HepG2 (cell line): ENCODE results near the gene RSPH9. TPM values are rescaled to one million over a fixed set of nuclear protein-coding genes. Genes with fewer than 3 reads are reported as not detected.
A peak's percentile ranks its signal among the peaks of the same experiment; 100 is the strongest.

ENCODE experiments used
- ATF1 ChIP-seq: IDR thresholded peaks from 2 replicates; pipeline ENCODE4 v1.6.1; 2016; ENCODE audit warnings: mild to moderate bottlenecking, control low read depth
- ATF4 ChIP-seq, 2 experiments: fragments of 450-650 bp in 1 of 2; sonication (generic) in 1 of 2; formaldehyde crosslinking; IDR thresholded peaks; 2 replicates each; pipeline versions ENCODE4 v1.5.0 to v1.8.0; 2020 to 2022; ENCODE audit warnings: mild to moderate bottlenecking in 1 of 2, missing genetic modification reagents in 1 of 2
- EZH2 ChIP-seq: conservative IDR thresholded peaks from 2 replicates; pipeline ENCODE4 v1.6.1; 2012; ENCODE audit warnings: mild to moderate bottlenecking, low read depth, low read length, moderate library complexity
- HMGXB3 ChIP-seq: sonication (generic); formaldehyde crosslinking; IDR thresholded peaks from 2 replicates; pipeline ENCODE4 v1.4.0; 2020; ENCODE audit warnings: missing genetic modification reagents, borderline replicate concordance
- ISL2 ChIP-seq: sonication (generic); formaldehyde crosslinking; IDR thresholded peaks from 2 replicates; pipeline ENCODE4 v1.5.0; 2020; ENCODE audit warnings: missing genetic modification reagents
- MED8 ChIP-seq: sonication (generic); formaldehyde crosslinking; IDR thresholded peaks from 2 replicates; pipeline ENCODE4 v1.8.1; 2023; ENCODE audit warnings: mild to moderate bottlenecking, missing genetic modification reagents; ENCODE audit not compliant: insufficient replicate concordance
- PRMT3 ChIP-seq: sonication (generic); formaldehyde crosslinking; IDR thresholded peaks from 2 replicates; pipeline ENCODE4 v1.8.1; 2022; ENCODE audit warnings: low read depth, mild to moderate bottlenecking, moderate library complexity, missing genetic modification reagents, borderline replicate concordance
- SALL2 ChIP-seq: sonication (generic); formaldehyde crosslinking; IDR thresholded peaks from 2 replicates; pipeline ENCODE4 v1.8.1; 2023; ENCODE audit warnings: mild to moderate bottlenecking, missing genetic modification reagents, inconsistent platforms
- SP2 ChIP-seq: sonication (generic); formaldehyde crosslinking; IDR thresholded peaks from 2 replicates; pipeline ENCODE4 v1.5.1; 2020; ENCODE audit warnings: mild to moderate bottlenecking, missing genetic modification reagents
- SSRP1 ChIP-seq: IDR thresholded peaks from 2 replicates; pipeline ENCODE4 v1.6.1; 2016; ENCODE audit warnings: control low read depth
- TBX2 ChIP-seq: sonication (generic); formaldehyde crosslinking; IDR thresholded peaks from 2 replicates; pipeline ENCODE4 v1.5.0; 2020; ENCODE audit warnings: missing genetic modification reagents, mild to moderate bottlenecking, borderline replicate concordance
- ZNF430 ChIP-seq: sonication (generic); formaldehyde crosslinking; IDR thresholded peaks from 2 replicates; pipeline ENCODE4 v1.9.0; 2021; ENCODE audit warnings: mild to moderate bottlenecking, missing genetic modification reagents
- polyA plus RNA-seq, 8 experiments: library from polyadenylated mRNA; depleted of rRNA in 3 of 8; stranded (reverse) in 7 of 8; unstranded in 1 of 8; fragments of >200 nt; fragmentation: Illumina TruSeq in 4 of 8; extraction: Trizol in 4 of 8; gene quantifications; 2 replicates each; pipeline versions ENCODE4 v1.2.1 to v1.2.3, GENCODE V29; 2011 to 2016; ENCODE audit warnings: low read depth in 4 of 8, missing spikeins in 1 of 8, mixed read lengths in 1 of 8; ENCODE audit not compliant: insufficient read depth in 1 of 8
- total RNA-seq, 5 experiments: library from RNA; depleted of rRNA; stranded (reverse); fragments of >200 nt; fragmentation: Illumina TruSeq; extraction: Trizol; gene quantifications; 2 replicates each; pipeline ENCODE4 v1.2.3, GENCODE V29; 2016; ENCODE audit warnings: low read depth in 1 of 5
- TF ChIP-seq, protein P1 (sequence below): sonication (generic); formaldehyde crosslinking; IDR thresholded peaks from 2 replicates; pipeline ENCODE4 v1.5.0; 2020; ENCODE audit warnings: mild to moderate bottlenecking, missing genetic modification reagents, borderline replicate concordance
- TF ChIP-seq, protein P2 (sequence below): sonication (generic); formaldehyde crosslinking; IDR thresholded peaks from 2 replicates; pipeline ENCODE4 v1.5.0; 2020; ENCODE audit warnings: mild to moderate bottlenecking, missing genetic modification reagents

Gene RSPH9
- total and polyA plus RNA-seq, 2 of the 13 experiments (the other 11 are each of a cell fraction or from before 2014, with no cell fraction given), result 0.04 TPM; not detected in 1

- TF ChIP-seq PRMT3 (no peak), SP2 (CRISPR knock-in tag) (no peak; the same call in 1 of the 2 replicates), ATF4 (CRISPR knock-in tag; IDR thresholded peaks at IDR 0.05) (0 out of 4 replicates have a peak, but pooled peaks of 1 of the 2 experiments have one; percentile 62), ZNF430 (CRISPR knock-in tag) (peak; percentile 84; the same call in 1 of the 2 replicates), SALL2 (peak; percentile 65), HMGXB3 (CRISPR knock-in tag) (no peak; the same call in 1 of the 2 replicates), TBX2 (CRISPR knock-in tag) (peak; percentile 68), EZH2 (no peak), ATF1 (no peak; the same call in 1 of the 2 replicates), SSRP1 (CRISPR knock-in tag) (0 out of 2 replicates have a peak, but pooled peaks have one; percentile 56), ISL2 (CRISPR knock-in tag) (no peak; the same call in none of the 2 replicates), MED8 (CRISPR knock-in tag) (no peak)
- TF ChIP-seq, protein P1, sequence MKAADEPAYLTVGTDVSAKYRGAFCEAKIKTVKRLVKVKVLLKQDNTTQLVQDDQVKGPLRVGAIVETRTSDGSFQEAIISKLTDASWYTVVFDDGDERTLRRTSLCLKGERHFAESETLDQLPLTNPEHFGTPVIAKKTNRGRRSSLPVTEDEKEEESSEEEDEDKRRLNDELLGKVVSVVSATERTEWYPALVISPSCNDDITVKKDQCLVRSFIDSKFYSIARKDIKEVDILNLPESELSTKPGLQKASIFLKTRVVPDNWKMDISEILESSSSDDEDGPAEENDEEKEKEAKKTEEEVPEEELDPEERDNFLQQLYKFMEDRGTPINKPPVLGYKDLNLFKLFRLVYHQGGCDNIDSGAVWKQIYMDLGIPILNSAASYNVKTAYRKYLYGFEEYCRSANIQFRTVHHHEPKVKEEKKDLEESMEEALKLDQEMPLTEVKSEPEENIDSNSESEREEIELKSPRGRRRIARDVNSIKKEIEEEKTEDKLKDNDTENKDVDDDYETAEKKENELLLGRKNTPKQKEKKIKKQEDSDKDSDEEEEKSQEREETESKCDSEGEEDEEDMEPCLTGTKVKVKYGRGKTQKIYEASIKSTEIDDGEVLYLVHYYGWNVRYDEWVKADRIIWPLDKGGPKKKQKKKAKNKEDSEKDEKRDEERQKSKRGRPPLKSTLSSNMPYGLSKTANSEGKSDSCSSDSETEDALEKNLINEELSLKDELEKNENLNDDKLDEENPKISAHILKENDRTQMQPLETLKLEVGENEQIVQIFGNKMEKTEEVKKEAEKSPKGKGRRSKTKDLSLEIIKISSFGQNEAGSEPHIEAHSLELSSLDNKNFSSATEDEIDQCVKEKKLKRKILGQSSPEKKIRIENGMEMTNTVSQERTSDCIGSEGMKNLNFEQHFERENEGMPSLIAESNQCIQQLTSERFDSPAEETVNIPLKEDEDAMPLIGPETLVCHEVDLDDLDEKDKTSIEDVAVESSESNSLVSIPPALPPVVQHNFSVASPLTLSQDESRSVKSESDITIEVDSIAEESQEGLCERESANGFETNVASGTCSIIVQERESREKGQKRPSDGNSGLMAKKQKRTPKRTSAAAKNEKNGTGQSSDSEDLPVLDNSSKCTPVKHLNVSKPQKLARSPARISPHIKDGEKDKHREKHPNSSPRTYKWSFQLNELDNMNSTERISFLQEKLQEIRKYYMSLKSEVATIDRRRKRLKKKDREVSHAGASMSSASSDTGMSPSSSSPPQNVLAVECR (CRISPR knock-in tag), result peak; percentile 64
- TF ChIP-seq, protein P2, sequence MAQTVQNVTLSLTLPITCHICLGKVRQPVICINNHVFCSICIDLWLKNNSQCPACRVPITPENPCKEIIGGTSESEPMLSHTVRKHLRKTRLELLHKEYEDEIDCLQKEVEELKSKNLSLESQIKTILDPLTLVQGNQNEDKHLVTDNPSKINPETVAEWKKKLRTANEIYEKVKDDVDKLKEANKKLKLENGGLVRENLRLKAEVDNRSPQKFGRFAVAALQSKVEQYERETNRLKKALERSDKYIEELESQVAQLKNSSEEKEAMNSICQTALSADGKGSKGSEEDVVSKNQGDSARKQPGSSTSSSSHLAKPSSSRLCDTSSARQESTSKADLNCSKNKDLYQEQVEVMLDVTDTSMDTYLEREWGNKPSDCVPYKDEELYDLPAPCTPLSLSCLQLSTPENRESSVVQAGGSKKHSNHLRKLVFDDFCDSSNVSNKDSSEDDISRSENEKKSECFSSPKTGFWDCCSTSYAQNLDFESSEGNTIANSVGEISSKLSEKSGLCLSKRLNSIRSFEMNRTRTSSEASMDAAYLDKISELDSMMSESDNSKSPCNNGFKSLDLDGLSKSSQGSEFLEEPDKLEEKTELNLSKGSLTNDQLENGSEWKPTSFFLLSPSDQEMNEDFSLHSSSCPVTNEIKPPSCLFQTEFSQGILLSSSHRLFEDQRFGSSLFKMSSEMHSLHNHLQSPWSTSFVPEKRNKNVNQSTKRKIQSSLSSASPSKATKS, result no peak
Observed at GRCh38 chr6:43629505-43630300, 15.1 kb upstream of the RSPH9 start (continued).
